Gastroesophageal sphincter (tissue), 3 donors: ENCODE measurements around the gene PCARE.

Experiments used
- EP300 ChIP-seq: sonication (generic); formaldehyde crosslinking; IDR thresholded peaks from one replicate; pipeline ENCODE4 v1.6.1; 2017; ENCODE audit warnings: antibody characterized with exemption, mild to moderate bottlenecking
- POLR2A ChIP-seq, 2 donors: fragments of 450-650 bp; IDR thresholded peaks; one replicate each; pipeline ENCODE4 v1.6.1; 2017; ENCODE audit warnings: antibody characterized with exemption in 2 of 2, mild to moderate bottlenecking in 2 of 2, moderate library complexity in 1 of 2
- POLR2AphosphoS5 ChIP-seq: sonication (generic); formaldehyde crosslinking; IDR thresholded peaks from one replicate; pipeline ENCODE4 v1.6.1; 2017; ENCODE audit warnings: antibody characterized with exemption
- TF ChIP-seq, protein P1 (sequence below), 4 experiments: fragments of 200-600 bp in 2 of 4; fragments of 450-650 bp in 2 of 4; sonication (generic) in 1 of 4; IDR thresholded peaks; one replicate each; pipeline ENCODE4 v1.5.1; 2017 to 2019; ENCODE audit warnings: antibody characterized with exemption in 4 of 4, mild to moderate bottlenecking in 2 of 4, moderate library complexity in 2 of 4

DNA sequence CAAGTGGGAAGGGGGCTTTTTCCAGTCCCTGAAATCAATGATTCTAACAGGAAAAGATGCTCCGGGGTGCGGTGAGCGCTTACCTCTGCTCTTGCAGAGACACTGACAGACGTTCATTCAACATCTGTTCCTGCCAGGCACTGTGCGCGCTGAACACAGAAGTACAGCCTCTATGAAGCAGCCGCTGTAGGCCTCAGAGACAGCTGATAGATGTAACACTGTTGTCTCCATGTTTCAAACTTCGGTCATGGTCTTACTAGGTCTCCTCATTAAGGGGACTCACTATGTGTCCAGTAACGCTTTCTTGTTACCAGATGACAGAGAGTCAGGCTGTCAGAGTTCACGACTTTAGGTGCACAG is 40.2 kb upstream of the PCARE start:
- TF ChIP-seq POLR2A (IDR thresholded peaks at IDR 0.05) (no peak), EP300 (no peak), POLR2AphosphoS5 (no peak)
- TF ChIP-seq, protein P1, sequence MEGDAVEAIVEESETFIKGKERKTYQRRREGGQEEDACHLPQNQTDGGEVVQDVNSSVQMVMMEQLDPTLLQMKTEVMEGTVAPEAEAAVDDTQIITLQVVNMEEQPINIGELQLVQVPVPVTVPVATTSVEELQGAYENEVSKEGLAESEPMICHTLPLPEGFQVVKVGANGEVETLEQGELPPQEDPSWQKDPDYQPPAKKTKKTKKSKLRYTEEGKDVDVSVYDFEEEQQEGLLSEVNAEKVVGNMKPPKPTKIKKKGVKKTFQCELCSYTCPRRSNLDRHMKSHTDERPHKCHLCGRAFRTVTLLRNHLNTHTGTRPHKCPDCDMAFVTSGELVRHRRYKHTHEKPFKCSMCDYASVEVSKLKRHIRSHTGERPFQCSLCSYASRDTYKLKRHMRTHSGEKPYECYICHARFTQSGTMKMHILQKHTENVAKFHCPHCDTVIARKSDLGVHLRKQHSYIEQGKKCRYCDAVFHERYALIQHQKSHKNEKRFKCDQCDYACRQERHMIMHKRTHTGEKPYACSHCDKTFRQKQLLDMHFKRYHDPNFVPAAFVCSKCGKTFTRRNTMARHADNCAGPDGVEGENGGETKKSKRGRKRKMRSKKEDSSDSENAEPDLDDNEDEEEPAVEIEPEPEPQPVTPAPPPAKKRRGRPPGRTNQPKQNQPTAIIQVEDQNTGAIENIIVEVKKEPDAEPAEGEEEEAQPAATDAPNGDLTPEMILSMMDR (IDR thresholded peaks at IDR 0.05): no peak
